NCI-H1417 treated with DMSO at 0.1 percent for 48 hours (cell line): Measurements from ENCODE around the gene FIBCD1.
"Not testable (repeated sequence)": the region's sequence is repeated elsewhere in the genome, so short reads cannot be mapped to it uniquely, and the experiment has no call there.

Experiments
- DNase-seq: peaks from one replicate; lab custom pipeline; 2025; lab: John Stamatoyannopoulos, UW

The FIBCD1 gene

GRCh38 chr9:130921989-130922892 is 16.8 kb downstream of the FIBCD1 start:
- no peak for DNase-seq

GRCh38 chr9:130921300-130921988 is 17.6 kb downstream of the FIBCD1 start:
- DNase-seq = no peak

DNA sequence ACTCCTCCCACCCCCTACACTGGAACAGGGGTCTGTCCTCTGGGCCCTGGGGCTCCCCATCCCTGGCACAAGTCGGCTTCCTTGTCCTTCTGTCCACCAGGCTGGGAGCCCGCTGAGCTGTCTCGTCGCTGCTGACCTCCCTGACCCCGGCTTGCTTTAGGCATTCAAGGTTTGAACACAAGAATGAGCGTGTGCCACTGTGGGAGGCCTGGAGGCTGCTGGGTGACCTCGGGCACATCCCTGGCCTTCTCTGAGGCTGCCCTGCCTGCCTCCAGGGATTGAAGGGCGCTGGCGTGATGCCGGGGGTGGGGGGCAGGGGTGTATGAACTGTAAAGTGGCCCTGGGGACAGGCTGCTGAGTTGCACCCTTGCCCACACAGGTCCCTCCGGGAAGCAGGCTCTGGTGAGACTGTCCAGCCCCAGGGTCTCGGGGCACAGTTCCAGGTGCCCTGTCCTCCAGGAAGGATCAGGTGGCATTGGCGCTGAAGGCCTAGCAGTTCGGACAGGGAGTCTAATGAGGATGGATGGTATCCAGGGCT is 18.2 kb downstream of the FIBCD1 start:
- DNase-seq = no peak

- DNase-seq = no peak
These were observed 18.8 kb downstream of the FIBCD1 start for GRCh38 chr9:130920233-130920632.

DNA sequence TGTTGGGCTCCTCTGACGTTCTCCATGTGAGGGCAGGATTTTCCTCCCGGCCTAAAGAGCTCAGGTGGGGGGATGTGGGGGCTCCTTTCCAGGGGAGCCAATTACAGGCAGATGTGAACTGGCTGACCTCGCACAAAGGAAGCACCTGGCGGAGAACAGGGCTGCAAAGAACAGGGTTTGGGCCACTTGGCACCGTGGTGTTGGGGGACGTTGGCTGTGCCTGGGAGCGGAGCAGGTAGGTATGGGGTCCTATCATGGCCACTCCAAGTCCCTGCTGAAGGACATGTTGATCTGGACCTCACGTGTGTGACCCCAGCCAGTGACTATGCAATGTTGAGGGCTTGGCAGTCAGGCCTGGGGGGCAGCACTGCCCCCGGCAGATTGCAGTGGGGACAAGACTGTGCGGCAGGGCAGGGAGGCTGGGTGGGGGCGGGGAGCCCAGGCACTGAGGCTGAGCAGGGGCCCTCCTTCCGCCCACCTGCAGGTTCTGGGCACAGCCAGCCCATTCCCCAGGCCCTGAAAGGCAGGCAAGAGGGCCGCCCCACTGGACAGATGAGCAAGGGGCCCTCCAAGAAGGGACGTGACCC is 19.4 kb downstream of the FIBCD1 start:
- no peak for DNase-seq

- DNase-seq = no peak
These were observed 20.1 kb downstream of the FIBCD1 start for GRCh38 chr9:130918826-130919558.

GRCh38 chr9:130918101-130918825 is 20.8 kb downstream of the FIBCD1 start:
- no peak for DNase-seq

DNA sequence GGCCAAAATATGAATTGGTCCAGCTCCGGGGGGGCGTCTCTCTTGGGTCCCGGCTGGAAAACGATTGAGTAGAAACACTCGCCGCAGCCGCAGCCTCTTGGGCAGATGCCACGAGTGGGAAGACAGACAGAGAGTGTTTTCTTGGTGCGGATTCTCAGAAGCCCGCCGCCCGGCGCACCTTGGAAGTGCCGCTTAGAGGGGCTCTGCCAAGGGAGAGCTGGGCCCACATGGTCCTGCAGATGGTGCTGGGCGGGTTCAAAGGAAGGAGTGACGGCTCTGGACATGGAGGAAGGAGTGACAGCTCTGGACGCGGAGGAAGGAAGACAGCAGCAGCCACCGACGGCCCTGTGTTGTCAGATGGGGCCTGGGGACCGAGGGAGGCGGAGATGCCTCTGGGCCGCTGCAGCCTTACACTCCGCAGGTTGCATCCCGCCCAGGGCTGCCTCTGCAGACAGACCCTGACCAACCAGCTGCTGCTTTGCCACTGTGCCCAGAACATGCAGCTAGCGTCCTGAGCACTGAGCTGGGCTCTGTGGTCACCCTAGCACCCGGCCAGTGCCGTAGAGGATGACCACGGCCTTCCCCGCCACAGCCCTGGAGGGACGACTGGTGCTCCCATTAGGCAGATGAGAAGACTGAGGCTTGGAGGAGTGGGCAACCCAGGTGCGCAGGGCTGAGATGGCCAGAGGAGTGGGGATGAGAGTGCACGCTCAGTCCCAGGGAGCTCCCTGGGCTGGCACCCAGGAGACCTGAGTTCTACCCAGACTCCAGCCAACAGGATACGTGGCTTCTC is 21.7 kb downstream of the FIBCD1 start:
- no peak for DNase-seq

DNA sequence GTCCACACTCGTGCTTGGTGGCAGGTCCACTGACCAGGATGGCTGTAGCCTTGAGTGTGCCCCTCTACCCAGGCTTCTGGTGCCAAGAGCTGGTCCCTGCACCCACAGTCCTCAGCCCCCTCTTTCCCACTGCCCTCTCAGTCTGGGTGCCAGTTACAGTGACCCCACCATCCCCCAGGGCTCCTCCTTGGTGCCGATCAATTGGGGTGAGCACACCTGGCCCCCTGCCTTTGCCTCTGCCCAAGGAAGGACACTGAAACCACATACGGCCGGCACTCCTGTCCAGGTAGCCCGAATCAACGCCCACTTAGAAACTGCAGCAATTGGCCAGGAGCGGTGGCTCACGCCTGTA is 24.0 kb downstream of the FIBCD1 start:
- no peak for DNase-seq

DNA sequence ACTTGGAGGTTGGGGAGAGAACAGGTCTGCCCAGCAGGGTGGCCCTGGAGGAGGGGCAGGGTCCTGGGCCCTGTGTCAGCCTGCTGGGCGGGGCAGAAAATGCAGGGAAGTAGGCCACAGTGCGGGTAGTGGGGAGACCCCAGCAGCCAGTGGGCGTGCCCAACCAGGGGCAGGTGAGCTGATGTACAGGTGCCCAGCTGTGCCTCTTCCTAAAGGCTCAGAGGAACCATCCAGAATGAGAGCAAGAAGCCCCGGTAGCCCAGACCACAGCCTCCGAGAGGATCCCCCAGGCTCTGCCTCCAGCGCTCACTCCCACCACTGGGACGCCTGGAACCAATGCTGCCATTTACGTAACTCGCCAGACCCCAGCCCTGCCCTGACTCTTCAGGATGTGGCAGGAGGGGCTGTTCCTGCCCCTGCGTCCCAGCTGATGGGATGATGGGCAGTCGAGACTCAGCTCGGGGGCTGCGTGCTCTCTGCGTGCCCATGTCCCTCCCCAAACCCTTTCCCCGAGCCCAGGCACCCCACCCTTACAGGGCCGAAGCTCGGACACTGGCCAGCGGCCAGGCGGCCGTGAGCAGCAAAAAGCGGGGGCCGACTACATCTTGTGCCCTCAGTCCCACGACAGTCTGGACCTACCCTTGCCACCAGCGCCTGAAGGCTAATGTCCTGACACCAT is 24.5 kb downstream of the FIBCD1 start:
- DNase-seq = no peak

GRCh38 chr9:130913599-130914416 is 25.2 kb downstream of the FIBCD1 start:
- no peak for DNase-seq

DNA sequence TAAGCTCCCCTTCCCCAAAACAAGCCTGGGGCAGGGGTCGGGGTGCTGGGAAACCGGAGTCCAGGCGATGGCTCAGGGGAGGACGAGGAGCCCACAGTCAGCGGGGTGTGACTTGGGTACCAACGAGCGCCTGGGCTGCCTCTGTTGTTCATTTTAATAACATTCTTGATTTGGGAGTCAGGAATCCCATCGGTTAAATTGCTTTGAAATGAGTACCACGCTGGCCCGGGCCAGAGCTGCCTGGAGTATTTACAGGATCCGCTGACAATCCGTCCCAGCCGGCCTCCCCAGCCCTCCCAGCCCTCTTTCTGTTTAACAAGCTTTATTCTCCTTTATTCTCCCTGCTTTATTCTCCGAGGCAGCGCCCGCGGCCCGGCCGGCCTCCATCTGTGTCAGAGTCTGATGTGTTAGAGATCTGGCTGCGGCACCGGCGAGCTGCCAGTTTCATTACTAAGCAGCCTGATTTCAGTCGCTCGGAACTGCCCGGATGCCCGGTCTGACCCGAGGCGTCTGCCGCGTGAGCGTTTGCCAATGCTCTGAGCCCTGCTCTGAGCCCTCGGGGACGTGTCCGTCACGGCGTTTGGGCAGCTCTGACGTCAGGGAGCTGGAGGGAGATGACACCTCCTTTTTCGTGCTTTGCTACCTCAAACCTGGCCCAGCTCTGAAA is 26.0 kb downstream of the FIBCD1 start:
- DNase-seq = no peak

GRCh38 chr9:130911254-130912049 is 27.6 kb downstream of the FIBCD1 start:
- no peak for DNase-seq

DNA sequence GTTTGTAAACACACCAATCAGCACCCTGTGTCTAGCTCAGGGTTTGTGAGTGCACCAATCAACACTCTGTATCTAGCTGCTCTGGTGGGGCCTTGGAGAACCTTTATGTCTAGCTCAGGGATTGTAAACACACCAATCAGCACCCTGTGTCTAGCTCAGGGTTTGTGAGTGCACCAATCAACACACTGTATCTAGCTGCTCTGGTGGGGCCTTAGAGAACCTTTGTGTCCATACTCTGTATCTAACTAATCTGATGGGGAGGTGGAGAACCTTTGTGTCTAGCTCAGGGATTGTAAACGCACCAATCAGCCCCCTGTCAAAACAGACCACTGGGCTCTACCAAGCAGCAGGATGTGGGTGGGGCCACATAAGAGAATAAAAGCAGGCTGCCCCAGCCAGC is 28.4 kb downstream of the FIBCD1 start:
- DNase-seq = not testable (repeated sequence)

DNA sequence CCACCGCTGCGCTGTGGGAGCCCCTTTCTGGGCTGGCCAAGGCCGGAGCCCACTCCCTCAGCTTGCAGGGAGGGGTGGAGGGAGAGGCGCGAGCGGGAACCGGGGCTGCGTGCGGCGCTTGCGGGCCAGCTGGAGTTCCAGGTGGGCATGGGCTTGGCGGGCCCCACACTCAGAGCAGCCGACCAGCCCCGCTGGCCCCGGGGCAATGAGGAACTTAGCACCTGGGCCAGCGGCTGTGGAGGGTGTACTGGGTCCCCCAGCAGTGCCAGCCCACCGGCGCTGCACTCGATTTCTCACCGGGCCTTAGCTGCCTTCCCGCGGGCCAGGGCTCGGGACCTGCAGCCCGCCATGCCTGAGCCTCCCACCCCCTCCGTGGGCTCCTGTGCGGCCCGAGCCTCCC is 29.0 kb downstream of the FIBCD1 start:
- not testable (repeated sequence) for DNase-seq

DNA sequence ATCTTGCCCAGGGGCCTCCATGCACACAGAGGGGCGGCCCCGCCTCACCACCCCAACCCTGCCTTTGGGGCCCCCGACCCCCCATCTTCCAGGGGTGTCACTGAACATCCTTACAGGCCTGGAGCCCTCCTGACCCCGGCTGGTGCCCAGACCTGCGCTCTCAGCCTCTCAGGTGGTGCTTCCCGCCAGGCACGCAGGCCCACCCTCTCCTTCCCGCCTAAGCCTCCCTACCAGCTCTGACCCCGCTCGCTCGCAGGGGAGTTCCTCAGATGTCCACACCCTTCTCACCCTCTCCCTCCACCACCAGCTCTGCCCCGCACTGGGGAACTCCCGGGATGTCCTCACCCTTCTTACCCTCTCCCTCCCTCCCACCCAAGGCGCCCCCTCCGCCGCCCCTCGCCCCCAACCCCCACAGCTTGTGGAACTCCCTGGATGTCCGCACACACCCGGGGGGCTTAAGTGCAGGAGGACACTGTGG is 30.1 kb downstream of the FIBCD1 start:
- DNase-seq = no peak

GRCh38 chr9:130908146-130908877 is 30.7 kb downstream of the FIBCD1 start:
- DNase-seq = no peak
